Daoy (cell line): ENCODE measurements around the gene DMBT1. TPM values are rescaled to one million over a fixed set of nuclear protein-coding genes. Genes with fewer than 3 reads are reported as not detected.
A peak's percentile ranks its signal among the peaks of the same experiment; 100 is the strongest.

ENCODE experiments used
- DNase-seq: peaks from one replicate; pipeline ENCODE4 v3.0.0-alpha.2; 2015; ENCODE audit warnings: low read depth
- total RNA-seq: library from RNA; depleted of rRNA; stranded (reverse); fragments of >200 nt; shearing (Covaris generic); gene quantifications from 2 replicates; pipeline ENCODE4 v1.2.3, GENCODE V29; 2014; rRNA removed

The DMBT1 gene
- 0.23 and 0.30 TPM in 2 replicates for total RNA-seq

GRCh38 chr10:122560279-122560804 lies at the start of gene DMBT1:
TSS of gene DMBT1 (plus strand) at chr10:122560754. CDS start at chr10:122560771, 17 bp downstream.
- no peak for DNase-seq

GRCh38 chr10:122513053-122513452 lies 47.5 kb upstream of the DMBT1 start:
- no peak for DNase-seq

- no peak for DNase-seq
Observed at GRCh38 chr10:122514045-122514840, 46.3 kb upstream of the DMBT1 start.

- no peak for DNase-seq
Observed at GRCh38 chr10:122515022-122515424, 45.5 kb upstream of the DMBT1 start.

GRCh38 chr10:122515588-122516231 lies 44.8 kb upstream of the DMBT1 start:
- peak; percentile 70 for DNase-seq

GRCh38 chr10:122516734-122517133 lies 43.8 kb upstream of the DMBT1 start:
- no peak for DNase-seq

- DNase-seq: no peak
Observed at GRCh38 chr10:122519144-122519543, 41.4 kb upstream of the DMBT1 start.

GRCh38 chr10:122519873-122520272 lies 40.7 kb upstream of the DMBT1 start:
- no peak for DNase-seq

- peak; percentile 63 for DNase-seq
Observed at GRCh38 chr10:122521011-122521410, 39.5 kb upstream of the DMBT1 start.

GRCh38 chr10:122524811-122525210 lies 35.7 kb upstream of the DMBT1 start:
- no peak for DNase-seq

GRCh38 chr10:122525788-122526187 lies 34.8 kb upstream of the DMBT1 start:
- no peak for DNase-seq

GRCh38 chr10:122526892-122527291 lies 33.7 kb upstream of the DMBT1 start:
- DNase-seq: no peak

GRCh38 chr10:122530177-122530576 lies 30.4 kb upstream of the DMBT1 start:
- peak; percentile 28 for DNase-seq

GRCh38 chr10:122531261-122531660 lies 29.3 kb upstream of the DMBT1 start:
- DNase-seq: no peak

- no peak for DNase-seq
Observed at GRCh38 chr10:122531939-122532338, 28.6 kb upstream of the DMBT1 start.

- no peak for DNase-seq
Observed at GRCh38 chr10:122532601-122533296, 27.8 kb upstream of the DMBT1 start.

GRCh38 chr10:122537545-122537944 lies 23.0 kb upstream of the DMBT1 start:
- DNase-seq: no peak

GRCh38 chr10:122541541-122542002 lies 19.0 kb upstream of the DMBT1 start:
- DNase-seq: no peak

GRCh38 chr10:122543676-122544445 lies 16.7 kb upstream of the DMBT1 start:
- no peak for DNase-seq

- DNase-seq: no peak
Observed at GRCh38 chr10:122544493-122544892, 16.1 kb upstream of the DMBT1 start.

- no peak for DNase-seq
Observed at GRCh38 chr10:122546242-122546641, 14.3 kb upstream of the DMBT1 start.
